Stomach (tissue), 9 donors: Measurements from ENCODE around the gene SRPX2. TPM values are rescaled to one million over a fixed set of nuclear protein-coding genes. Genes with fewer than 3 reads are reported as not detected.

Source experiments
- DNase-seq, 2 donors: peaks; one replicate each; pipeline versions ENCODE4 v3.0.0 to v3.0.0-alpha.2; 2013 to 2019
- H3K27ac ChIP-seq, 5 donors: fragments of 200-600 bp in 4 of 5; sonication (generic) in 4 of 5; one replicate each; pipeline ENCODE4 v1.5.1; 2013 to 2019; ENCODE audit warnings: mild to moderate bottlenecking in 1 of 5, moderate library complexity in 1 of 5
- H3K27me3 ChIP-seq, 3 donors: fragments of 200-600 bp; sonication (generic); one replicate each; pipeline ENCODE4 v1.5.1; 2017 to 2019; ENCODE audit warnings: mixed run types in 1 of 3
- H3K36me3 ChIP-seq, 4 donors: fragments of 200-600 bp; sonication (generic); 1 replicate in 3 of 4; 2 replicates in 1 of 4; pipeline ENCODE4 v1.5.1; 2016 to 2019
- H3K4me1 ChIP-seq, 4 donors: fragments of 200-600 bp; sonication (generic); one replicate each; pipeline ENCODE4 v1.5.1; 2016 to 2019
- H3K4me3 ChIP-seq, 4 donors: fragments of 200-600 bp; sonication (generic) in 3 of 4; one replicate each; pipeline ENCODE4 v1.5.1; 2016 to 2019; ENCODE audit warnings: mild to moderate bottlenecking in 1 of 4
- H3K9me3 ChIP-seq, 4 donors: fragments of 200-600 bp; sonication (generic); one replicate each; pipeline ENCODE4 v1.5.1; 2016 to 2019
- CTCF ChIP-seq, 7 experiments: fragments of 450-650 bp in 4 of 7; fragments of 200-600 bp in 3 of 7; sonication (generic) in 3 of 7; IDR thresholded peaks; one replicate each; pipeline ENCODE4 v1.5.1; 2016 to 2019; ENCODE audit warnings: antibody characterized with exemption in 7 of 7, control low read depth in 2 of 7, mild to moderate bottlenecking in 1 of 7
- EP300 ChIP-seq: sonication (generic); formaldehyde crosslinking; IDR thresholded peaks from one replicate; pipeline ENCODE4 v1.6.1; 2017; ENCODE audit warnings: antibody characterized with exemption
- POLR2A ChIP-seq, 4 donors: fragments of 450-650 bp; IDR thresholded peaks; one replicate each; pipeline ENCODE4 v1.6.1; 2016; ENCODE audit warnings: antibody characterized with exemption in 4 of 4, control low read depth in 2 of 4, mild to moderate bottlenecking in 1 of 4, moderate library complexity in 1 of 4
- POLR2AphosphoS5 ChIP-seq, 3 donors: sonication (generic); formaldehyde crosslinking; IDR thresholded peaks; one replicate each; pipeline ENCODE4 v1.6.1; 2016; ENCODE audit warnings: antibody characterized with exemption in 3 of 3
- WGBS, 5 donors: extraction: QIAGEN DNeasy Blood & Tissue Kit in 3 of 5; methylation state at CpG; one replicate each; pipeline versions ENCODE4 v1.1.5 to v1.1.7; 2013 to 2018; 5-methylcytosine and 5-hydroxymethylcytosine counted together
- intact Hi-C: fragments of 100-400 bp; cut with DNase I; formaldehyde crosslinking; loops from one replicate; pipeline ENCODE4 v1.15.1; 2023; ENCODE audit warnings: low total_unique reads
- polyA plus RNA-seq, 3 donors: library from polyadenylated mRNA; stranded (reverse); fragments of 200-250 nt; gene quantifications; one replicate each; pipeline ENCODE4 v1.2.3, GENCODE V29; 2013
- total RNA-seq, 5 donors: library from RNA; depleted of rRNA; stranded (reverse); fragments of >200 nt; gene quantifications; one replicate each; pipeline versions ENCODE4 v1.1.0 to v1.2.3, GENCODE V29; 2014 to 2016
- donor health status: healthy with polysubstance abuse.
- donor health status: Bipolar disorder and iron deficiency.
- donor health status: healthy.

SRPX2 gene
- total and polyA plus RNA-seq, 8 donors: 2.6 to 28.0 (median 7.5) TPM

GRCh38 chrX:100649550-100650356, 5.8 kb downstream of the SRPX2 start:
- 29 to 48% (median 33%) methylated on average over 12 of the region's 12 CpGs for WGBS, 5 donors
- DNase-seq: peak in 1 of 2 donors; percentile 77
- Histone ChIP-seq H3K9me3 (no peaks in the 10 kb centered on the region), H3K4me3 (no peak overlapping the region), H3K27ac (peak overlapping the region; percentile 1 to 82 (median 71)), H3K36me3 (no peaks in the 10 kb centered on the region), H3K27me3 (no peaks in the 10 kb centered on the region), H3K4me1 (no peaks in the 10 kb centered on the region)
- intact Hi-C loops: no loop called here
- no peak for TF ChIP-seq POLR2A (IDR thresholded peaks at IDR 0.05)
- no peak for TF ChIP-seq EP300
- TF ChIP-seq CTCF (IDR thresholded peaks at IDR 0.05): no peak
- peak in 2 of 3 donors; percentile 3 to 12 for TF ChIP-seq POLR2AphosphoS5 (IDR thresholded peaks at IDR 0.05)

GRCh38 chrX:100650841-100651240, 6.8 kb downstream of the SRPX2 start:
- DNase-seq: no peak
- no peaks in the 10 kb centered on the region for H3K27me3 ChIP-seq
- TF ChIP-seq POLR2A (IDR thresholded peaks at IDR 0.05) (no peak), EP300 (no peak), POLR2AphosphoS5 (IDR thresholded peaks at IDR 0.05) (no peak), CTCF (IDR thresholded peaks at IDR 0.05) (no peak)
- intact Hi-C loops: no loop called here
- no peaks in the 10 kb centered on the region for H3K36me3 ChIP-seq
- H3K4me1 ChIP-seq: no peaks in the 10 kb centered on the region
- WGBS, 5 donors: 85 to 100% (median 88%) methylated on average over 1 of the region's 1 CpG
- peak overlapping the region in 4 of 5 donors; percentile 64 to 82 (median 73) for H3K27ac ChIP-seq
- H3K9me3 ChIP-seq: no peaks in the 10 kb centered on the region
- H3K4me3 ChIP-seq: no peak overlapping the region

- DNase-seq: no peak
- Histone ChIP-seq H3K27ac (no peak overlapping the region), H3K4me3 (no peak overlapping the region), H3K4me1 (no peaks in the 10 kb centered on the region), H3K36me3 (no peaks in the 10 kb centered on the region), H3K27me3 (no peaks in the 10 kb centered on the region), H3K9me3 (no peaks in the 10 kb centered on the region)
- TF ChIP-seq POLR2AphosphoS5 (IDR thresholded peaks at IDR 0.05): no peak
- no peak for TF ChIP-seq EP300
- WGBS, 5 donors: 80 to 100% (median 93%) methylated on average over 2 of the region's 2 CpGs
- intact Hi-C loops: no loop called here
These were observed 8.3 kb downstream of the SRPX2 start for GRCh38 chrX:100652266-100652665.

GRCh38 chrX:100654261-100654660, 10.3 kb downstream of the SRPX2 start:
- Histone ChIP-seq H3K27me3 (no peaks in the 10 kb centered on the region), H3K36me3 (no peaks in the 10 kb centered on the region), H3K9me3 (no peaks in the 10 kb centered on the region), H3K27ac (no peak overlapping the region), H3K4me3 (no peak overlapping the region), H3K4me1 (peaks cover 0 to 5% (median 2%) of the 10 kb centered on the region in 4 donors)
- 24 to 37% (median 27%) methylated on average over 3 of the region's 3 CpGs for WGBS, 5 donors
- TF ChIP-seq POLR2A (IDR thresholded peaks at IDR 0.05) (no peak), POLR2AphosphoS5 (IDR thresholded peaks at IDR 0.05) (no peak), EP300 (no peak), CTCF (IDR thresholded peaks at IDR 0.05) (no peak)
- peak in 1 of 2 donors; percentile 55 for DNase-seq
- intact Hi-C loops: no loop called here

GRCh38 chrX:100658941-100659381, 15.0 kb downstream of the SRPX2 start:
- DNase-seq: no peak
- WGBS, 5 donors: 9 to 43% (median 16%) methylated on average over 3 of the region's 3 CpGs

More at GRCh38 chrX:100658941-100659381, 15.0 kb downstream of the SRPX2 start:
- no peak for TF ChIP-seq POLR2AphosphoS5 (IDR thresholded peaks at IDR 0.05)
- TF ChIP-seq CTCF (IDR thresholded peaks at IDR 0.05): no peak
- TF ChIP-seq POLR2A (IDR thresholded peaks at IDR 0.05): no peak
- TF ChIP-seq EP300: no peak
- H3K36me3 ChIP-seq: no peaks in the 10 kb centered on the region
- H3K4me3 ChIP-seq: no peak overlapping the region
- peaks cover 0 to 4% (median 0%) of the 10 kb centered on the region in 3 donors for H3K27me3 ChIP-seq
- no peaks in the 10 kb centered on the region for H3K9me3 ChIP-seq
- intact Hi-C loops: no loop called here
- H3K27ac ChIP-seq: peak overlapping the region in 1 of 5 donors; percentile 5
- H3K4me1 ChIP-seq: peaks cover 0 to 8% (median 4%) of the 10 kb centered on the region in 4 donors
